Fibroblast of the aortic adventitia (primary cell): ENCODE results near the gene PRSS1. TPM values are rescaled to one million over a fixed set of nuclear protein-coding genes. Genes with fewer than 3 reads are reported as not detected.

Experiments
- DNase-seq: peaks from one replicate; pipeline ENCODE4 v3.0.0-alpha.2; 2010; ENCODE audit warnings: low read depth
- H3K4me3 ChIP-seq: 2 replicates; pipeline ENCODE4 v1.5.1; 2011; ENCODE audit warnings: low read depth, mild to moderate bottlenecking, control low read depth, low read length, moderate library complexity
- total RNA-seq: library from RNA; depleted of rRNA; stranded (reverse); fragments of >200 nt; gene quantifications from 2 replicates; pipeline ENCODE4 v1.2.3, GENCODE V29; 2012; ENCODE audit warnings: low replicate concordance
- TF ChIP-seq, protein P1 (sequence below): IDR thresholded peaks from 2 replicates; pipeline ENCODE4 v1.5.1; 2011; ENCODE audit warnings: mild to moderate bottlenecking, low read length, control low read depth, inconsistent platforms; ENCODE audit not compliant: insufficient read depth

Gene PRSS1
- total RNA-seq, 1 donor, result not detected

DNA sequence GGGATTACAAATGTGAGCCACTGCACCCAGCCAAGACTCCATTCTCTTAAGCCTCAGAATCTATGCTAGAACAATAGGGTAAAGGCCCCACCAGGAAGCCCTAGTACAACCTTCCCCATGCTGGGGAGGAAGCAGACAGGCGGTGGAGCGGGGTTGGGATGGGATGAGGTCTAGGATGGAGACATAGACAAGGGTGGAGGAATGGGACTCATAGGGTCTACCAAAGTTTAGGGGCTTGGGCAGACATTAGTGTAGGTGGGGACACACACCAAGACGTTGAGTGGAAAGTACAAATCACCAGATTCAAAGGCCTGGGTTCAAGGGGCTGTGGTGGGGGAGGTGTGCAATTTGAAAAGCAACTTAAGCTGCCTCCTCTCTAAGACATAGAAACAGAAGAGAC lies 40.8 kb downstream of the PRSS1 start:
- DNase-seq, result no peak
- H3K4me3 ChIP-seq, result no peak overlapping the region
- TF ChIP-seq, protein P1, sequence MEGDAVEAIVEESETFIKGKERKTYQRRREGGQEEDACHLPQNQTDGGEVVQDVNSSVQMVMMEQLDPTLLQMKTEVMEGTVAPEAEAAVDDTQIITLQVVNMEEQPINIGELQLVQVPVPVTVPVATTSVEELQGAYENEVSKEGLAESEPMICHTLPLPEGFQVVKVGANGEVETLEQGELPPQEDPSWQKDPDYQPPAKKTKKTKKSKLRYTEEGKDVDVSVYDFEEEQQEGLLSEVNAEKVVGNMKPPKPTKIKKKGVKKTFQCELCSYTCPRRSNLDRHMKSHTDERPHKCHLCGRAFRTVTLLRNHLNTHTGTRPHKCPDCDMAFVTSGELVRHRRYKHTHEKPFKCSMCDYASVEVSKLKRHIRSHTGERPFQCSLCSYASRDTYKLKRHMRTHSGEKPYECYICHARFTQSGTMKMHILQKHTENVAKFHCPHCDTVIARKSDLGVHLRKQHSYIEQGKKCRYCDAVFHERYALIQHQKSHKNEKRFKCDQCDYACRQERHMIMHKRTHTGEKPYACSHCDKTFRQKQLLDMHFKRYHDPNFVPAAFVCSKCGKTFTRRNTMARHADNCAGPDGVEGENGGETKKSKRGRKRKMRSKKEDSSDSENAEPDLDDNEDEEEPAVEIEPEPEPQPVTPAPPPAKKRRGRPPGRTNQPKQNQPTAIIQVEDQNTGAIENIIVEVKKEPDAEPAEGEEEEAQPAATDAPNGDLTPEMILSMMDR, result no peak

DNA sequence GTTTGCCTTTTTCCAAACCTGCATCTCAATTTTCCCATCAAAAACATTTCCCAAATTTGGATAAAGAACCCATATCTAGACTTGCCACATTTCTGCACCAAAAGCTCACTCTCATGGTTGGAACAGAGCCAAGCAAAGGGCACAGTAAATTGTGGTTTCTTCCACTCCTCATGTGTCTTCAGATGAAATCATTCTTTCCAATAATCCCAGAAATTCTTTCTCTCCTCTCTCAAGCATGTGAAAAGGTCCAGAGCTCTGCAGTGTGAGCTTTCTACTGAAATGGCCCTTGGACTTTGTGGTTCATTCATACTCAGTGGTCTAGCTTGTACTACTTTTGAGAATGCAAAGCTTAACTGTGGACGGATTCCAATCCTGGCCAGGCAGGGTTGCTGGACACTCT lies 41.3 kb downstream of the PRSS1 start:
- TF ChIP-seq, protein P1, result no peak
- no peak for DNase-seq
- H3K4me3 ChIP-seq, result no peak overlapping the region

DNA sequence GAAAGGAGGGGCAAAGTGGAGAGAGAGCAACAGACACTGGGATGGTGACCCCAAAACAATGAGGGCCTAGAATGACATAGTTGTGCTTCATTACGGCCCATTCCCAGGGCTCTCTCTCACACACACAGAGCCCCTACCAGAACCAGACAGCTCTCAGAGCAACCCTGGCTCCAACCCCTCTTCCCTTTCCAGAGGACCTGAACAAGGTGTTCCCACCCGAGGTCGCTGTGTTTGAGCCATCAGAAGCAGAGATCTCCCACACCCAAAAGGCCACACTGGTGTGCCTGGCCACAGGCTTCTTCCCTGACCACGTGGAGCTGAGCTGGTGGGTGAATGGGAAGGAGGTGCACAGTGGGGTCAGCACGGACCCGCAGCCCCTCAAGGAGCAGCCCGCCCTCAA lies 42.2 kb downstream of the PRSS1 start:
- TF ChIP-seq, protein P1, result no peak
- no peak overlapping the region for H3K4me3 ChIP-seq
- no peak for DNase-seq

DNA sequence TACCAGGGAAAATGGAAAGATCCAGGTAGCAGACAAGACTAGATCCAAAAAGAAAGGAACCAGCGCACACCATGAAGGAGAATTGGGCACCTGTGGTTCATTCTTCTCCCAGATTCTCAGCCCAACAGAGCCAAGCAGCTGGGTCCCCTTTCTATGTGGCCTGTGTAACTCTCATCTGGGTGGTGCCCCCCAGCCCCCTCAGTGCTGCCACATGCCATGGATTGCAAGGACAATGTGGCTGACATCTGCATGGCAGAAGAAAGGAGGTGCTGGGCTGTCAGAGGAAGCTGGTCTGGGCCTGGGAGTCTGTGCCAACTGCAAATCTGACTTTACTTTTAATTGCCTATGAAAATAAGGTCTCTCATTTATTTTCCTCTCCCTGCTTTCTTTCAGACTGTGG lies 42.9 kb downstream of the PRSS1 start:
- DNase-seq, result no peak
- no peak overlapping the region for H3K4me3 ChIP-seq
- TF ChIP-seq, protein P1, result no peak

DNA sequence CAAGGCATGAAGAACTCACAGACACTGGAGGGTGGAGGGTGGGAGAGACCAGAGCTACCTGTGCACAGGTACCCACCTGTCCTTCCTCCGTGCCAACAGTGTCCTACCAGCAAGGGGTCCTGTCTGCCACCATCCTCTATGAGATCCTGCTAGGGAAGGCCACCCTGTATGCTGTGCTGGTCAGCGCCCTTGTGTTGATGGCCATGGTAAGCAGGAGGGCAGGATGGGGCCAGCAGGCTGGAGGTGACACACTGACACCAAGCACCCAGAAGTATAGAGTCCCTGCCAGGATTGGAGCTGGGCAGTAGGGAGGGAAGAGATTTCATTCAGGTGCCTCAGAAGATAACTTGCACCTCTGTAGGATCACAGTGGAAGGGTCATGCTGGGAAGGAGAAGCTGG lies 43.3 kb downstream of the PRSS1 start:
- TF ChIP-seq, protein P1, result no peak
- H3K4me3 ChIP-seq, result no peak overlapping the region
- DNase-seq, result no peak

DNA sequence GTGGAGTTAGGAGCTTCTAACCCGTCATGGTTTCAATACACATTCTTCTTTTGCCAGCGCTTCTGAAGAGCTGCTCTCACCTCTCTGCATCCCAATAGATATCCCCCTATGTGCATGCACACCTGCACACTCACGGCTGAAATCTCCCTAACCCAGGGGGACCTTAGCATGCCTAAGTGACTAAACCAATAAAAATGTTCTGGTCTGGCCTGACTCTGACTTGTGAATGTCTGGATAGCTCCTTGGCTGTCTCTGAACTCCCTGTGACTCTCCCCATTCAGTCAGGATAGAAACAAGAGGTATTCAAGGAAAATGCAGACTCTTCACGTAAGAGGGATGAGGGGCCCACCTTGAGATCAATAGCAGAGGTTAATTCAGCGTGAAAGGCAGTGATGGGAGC lies 43.9 kb downstream of the PRSS1 start:
- TF ChIP-seq, protein P1, result no peak
- H3K4me3 ChIP-seq, result no peak overlapping the region
- no peak for DNase-seq

DNA sequence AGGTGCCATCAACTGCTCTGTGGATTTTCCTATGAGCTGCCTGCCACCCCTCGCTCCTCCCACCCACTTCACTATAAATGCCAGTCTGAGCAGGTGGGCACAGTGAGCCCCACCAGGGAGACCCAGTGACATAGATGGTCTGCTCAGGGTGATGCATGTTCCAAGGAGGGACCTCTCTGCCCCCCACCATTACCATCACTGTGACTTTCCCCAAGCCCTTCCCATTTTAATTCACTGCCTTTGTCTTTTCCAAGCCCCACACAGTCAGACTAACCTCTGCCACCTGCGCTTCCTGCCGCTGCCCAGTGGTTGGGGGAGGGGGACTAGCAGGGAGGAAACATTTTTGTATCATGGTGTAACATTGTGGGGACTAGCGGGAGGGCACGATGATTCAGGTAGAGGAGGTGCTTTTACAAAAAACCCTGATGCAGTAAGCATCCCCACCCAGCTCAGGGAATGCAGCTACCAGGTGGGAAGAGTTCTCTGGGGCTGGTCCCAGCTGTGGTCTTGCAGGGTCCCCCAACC lies 46.1 kb downstream of the PRSS1 start:
- TF ChIP-seq, protein P1, result no peak
- DNase-seq, result no peak
- H3K4me3 ChIP-seq, result no peak overlapping the region
